Hepatic stellate cell (primary cell): ENCODE measurements around the gene HES2.
A peak's percentile ranks its signal among the peaks of the same experiment; 100 is the strongest.
"Not testable (repeated sequence)": the region's sequence is repeated elsewhere in the genome, so short reads cannot be mapped to it uniquely, and the experiment has no call there.

Source experiments
- DNase-seq: peaks from one replicate; pipeline ENCODE4 v3.0.0; 2011; ENCODE audit warnings: low spot score

Gene HES2

DNA sequence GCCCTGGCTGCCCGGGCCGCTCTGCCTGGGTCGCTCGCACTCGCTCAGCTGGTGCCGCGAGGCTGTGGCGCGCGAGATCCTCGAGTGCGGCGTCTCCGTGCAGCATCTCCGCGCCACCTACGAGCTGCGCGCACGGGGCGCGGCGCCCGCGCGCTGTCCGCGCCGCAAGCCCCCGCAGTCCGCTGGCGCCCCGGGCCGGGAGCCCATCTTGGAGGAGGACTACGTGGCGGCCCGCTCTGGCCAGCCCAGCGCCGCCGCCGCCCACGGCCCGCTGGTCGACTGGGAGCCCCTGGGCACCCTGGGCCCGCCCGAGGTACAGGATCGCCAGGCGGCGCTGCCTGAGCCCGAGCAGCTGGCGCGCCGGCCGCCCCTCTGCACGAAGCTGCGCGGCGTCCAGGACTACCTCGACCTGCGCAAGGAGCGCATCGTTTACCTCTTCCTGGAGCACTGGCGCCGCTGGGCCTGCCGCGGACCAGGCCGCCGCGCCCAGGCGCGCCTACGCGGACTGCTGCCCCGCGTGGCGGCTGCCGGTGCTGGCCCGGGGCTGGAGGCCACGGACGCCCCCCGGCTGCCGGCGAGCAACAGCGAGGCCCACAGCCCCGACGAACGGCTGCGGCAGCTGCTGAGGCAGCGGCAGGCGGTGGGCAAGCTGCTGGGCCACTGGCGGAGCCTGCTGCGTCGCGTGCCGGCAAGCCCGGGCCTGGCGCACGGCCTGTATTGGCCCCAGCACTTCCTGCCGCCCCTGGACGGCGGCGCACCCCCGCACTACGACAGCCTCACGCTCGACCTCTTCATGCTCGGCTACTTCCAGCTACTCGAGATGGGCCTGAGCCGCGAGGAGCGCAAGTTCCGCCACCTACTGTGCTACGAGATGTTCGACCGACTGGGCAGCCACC, 35.4 kb upstream of the HES2 start:
- DNase-seq: no peak

DNA sequence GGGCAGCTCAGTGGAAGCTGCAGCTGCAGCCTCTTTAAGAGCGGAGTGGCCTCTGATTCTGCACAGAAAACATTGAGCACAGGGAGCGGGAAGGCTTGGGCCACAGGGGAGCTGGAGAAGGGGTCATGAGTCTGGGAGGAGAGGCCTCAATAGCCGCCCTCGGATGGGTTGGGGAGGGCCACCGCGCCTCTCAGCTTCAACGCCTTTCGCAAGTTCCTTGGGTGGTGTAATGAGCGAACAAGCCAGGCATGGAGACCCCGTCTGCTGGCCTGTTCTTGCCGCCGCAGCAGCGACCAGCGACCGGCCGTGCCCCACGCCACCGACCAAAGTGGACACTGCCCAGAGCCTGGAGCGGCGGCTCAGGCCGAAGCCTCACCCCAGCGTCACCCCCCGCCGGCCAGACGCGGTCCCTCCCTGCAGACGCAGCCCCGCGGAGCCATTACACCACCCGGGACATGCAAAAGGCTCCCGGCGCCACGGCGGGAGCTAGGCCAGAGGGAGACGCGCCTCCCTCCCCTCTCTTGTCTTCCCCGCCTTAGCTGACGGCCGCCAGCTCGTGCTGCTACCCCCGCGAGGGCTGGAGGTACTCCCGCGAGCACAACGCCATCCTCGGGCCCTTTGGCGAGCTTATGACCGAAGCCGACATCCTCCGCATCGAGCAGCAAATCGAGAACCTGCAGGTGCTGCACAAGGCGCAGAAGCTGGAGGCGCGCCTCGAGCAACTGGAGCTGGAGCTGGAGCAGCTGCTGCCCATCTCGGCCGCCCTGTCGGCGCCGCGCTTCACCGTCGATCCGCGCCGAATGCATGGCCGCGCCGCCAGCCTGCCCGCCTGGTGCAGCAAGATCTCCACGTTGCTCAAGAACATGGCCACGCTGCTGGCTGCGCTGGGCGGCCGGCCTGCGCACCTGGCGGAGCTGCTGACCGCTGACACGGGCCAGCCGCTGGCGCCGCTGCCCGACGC, 34.5 kb upstream of the HES2 start:
- not testable (repeated sequence) for DNase-seq

DNA sequence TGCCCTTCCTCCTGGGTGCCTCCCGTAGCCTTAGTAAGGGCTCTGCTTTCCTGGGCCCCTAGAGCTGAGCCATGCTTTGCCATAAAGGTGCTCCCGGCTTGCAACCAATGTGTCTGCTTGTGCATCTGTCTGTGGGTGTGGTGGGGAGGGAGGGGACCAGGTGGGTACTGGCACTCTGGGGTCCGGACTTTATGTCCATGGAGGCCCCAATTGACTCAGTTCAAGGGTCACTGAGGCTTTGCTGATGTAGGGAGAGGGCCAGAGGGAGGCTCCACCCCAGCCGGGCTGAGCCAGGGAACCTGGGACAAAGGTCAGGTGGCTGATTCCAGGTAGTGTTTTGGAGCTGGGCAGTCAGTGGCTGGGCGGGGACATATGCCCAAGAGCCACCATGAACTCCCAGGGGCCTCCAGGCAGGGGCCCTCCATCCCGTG, 31.2 kb upstream of the HES2 start:
- no peak for DNase-seq

DNA sequence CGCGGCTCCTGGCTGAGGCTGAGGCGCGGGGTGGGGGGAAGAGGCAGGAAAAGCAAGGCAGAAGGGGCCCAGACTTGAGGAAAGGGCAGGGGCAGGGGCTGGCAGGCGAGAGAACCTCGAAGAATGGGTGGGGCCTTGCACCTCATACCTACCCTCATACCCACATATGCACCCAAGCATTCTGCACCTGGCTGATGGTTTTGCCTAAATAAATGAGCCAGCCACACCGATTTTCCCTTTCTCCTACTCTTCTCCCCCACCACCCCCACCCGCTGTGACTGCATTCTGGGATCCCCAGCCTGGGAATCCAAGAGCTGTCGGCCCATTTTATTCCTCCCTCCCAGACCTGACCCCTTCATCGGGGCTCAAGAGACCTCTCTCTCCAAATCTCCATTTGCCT, 30.8 kb upstream of the HES2 start:
- DNase-seq: not testable (repeated sequence)

DNA sequence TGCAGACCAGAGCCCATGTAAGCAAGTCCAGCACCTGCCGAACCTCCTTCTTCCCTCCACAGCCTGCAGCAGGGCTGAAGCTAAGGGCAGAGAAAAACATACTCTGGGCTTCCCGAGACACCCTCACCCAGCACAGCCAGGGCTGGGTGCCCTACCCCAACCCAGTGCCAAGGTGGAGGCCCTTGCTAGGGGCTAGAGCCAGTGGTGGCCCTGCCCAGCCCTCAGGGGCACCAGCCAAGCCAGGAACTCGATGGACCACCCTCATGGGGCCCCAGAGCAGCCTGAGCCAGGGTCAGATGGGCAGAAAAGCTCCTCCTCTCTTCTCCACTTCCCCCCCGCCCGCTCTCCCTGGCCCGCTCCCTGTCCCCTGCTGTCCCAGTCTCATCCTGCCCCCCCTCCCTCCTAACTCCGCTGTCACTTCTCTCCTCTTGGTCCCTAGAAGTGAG, 30.3 kb upstream of the HES2 start:
- no peak for DNase-seq

DNA sequence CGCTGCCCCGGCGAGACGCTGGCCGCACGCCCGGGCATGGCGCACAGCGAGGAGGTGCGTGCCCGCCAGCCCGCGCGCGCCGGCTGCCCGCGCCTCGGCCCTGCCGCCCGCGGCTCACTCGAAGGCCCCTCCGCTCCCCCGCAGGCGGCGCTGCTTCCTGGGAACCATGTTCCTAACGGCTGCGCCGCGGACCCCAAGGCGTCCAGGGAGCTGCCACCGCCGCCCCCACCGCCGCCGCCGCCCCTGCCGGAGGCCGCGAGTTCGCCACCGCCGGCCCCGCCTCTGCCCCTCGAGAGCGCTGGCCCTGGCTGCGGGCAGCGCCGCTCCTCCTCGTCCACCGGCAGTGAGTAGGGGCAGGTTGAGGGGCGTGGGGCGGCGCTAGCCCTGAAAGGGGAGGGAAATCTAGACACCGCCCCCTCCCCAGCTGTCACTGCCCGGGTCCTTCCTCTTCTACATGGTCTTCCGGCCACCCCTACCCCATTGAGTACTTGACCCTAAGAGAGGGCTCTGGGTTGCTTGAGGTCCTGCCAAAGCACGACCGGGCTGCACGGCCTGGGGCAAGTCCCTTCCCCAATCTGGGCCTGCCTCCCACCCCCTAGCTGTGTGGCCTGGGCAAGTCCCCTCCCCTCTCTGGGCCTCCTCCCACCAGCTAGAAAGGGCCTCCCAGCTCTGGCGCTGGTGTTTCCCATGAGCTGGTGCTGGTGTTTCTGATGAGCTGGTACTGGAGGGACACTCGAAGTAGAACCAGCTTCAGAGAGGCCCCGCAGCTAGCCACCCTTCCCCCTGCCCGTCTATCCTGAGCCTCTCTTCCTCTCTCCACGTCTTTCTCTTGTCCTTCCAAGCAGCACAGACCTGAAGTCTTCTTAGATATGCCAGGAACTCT, 29.3 kb upstream of the HES2 start:
- no peak for DNase-seq

DNA sequence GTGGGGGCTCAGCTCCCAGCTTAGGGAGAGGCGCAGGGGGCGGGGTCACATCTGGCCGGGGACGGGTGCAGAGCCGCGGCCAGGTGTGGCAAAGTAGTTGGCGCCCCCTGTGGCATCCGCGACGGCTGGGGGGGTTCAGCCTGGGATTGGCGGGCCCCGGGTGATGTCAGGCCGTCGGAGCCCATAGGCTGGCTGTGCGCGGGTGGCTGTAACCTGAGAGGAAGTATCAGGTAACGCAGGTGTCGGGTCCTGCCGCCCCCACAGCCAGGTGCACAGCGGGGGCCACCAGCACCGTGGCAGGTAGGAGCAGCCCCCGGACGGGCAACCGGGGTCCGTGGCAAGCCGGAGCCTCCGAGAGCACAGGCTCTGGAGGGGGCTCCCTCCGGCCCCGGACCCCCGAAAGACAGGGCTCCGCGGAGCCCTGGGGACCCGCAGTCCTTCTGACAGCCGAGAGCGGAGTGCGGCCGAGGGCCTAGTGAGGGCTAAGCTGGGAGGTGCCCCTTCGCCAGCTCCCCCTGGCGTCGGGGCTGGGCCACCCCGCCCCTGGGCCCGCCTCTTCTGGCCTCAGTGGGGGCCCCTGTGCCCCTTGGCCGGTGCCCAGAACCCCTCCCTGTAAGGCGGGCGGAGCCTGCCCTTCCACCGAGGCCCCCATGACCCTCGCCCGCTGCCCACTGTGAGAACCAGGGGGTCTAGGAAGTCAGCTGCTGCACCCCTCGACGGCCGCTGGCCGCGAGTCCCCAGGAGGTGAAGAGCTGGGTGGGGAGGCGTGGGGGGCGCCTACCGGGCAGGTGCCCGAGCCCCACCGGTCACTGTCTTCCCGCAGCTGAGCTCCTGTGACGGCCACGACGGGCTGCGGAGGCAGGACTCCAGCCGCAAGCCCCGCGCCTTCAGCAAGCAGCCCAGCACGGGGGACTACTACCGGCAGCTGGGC, 28.4 kb upstream of the HES2 start:
- DNase-seq: no peak

DNA sequence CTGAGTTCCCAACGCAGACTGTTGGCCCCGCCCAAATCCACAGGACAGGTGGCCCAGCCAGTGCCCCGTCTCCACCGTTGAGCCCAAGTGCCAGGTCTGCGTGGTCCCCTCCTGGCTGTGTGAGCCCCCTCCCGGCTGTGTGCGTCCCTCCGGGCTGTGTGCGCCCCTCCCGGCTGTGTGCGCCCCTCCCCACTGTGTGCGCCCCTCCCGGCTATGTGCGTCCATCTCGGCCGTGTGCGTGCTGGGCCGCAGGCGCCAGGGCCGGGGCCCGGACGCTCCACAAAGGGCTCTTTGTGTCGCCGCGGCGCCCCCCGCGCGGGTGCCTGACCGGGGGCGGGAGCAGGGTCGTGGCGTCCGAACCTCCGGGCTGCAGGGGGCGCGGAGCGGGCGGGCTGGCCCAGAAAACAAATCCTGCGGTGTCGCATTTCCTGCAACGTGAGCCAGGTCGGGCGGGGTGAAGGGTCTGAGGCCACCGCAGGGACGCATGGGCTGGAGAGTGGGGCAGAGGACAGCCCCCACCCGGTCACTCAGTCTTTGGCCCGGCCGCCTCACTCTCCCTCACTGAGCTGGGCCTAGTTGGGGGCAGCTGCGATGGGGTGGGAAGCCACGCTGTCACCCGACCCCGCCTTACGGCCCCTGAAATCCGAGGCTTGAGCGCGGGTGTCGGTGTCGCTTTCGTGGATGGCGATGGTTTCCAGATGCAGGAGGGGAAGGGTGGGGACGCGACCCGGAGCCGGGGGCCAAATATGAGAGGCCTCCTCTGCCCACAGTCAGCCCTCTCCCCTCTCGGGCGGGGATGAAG, 27.5 kb upstream of the HES2 start:
- no peak for DNase-seq

DNA sequence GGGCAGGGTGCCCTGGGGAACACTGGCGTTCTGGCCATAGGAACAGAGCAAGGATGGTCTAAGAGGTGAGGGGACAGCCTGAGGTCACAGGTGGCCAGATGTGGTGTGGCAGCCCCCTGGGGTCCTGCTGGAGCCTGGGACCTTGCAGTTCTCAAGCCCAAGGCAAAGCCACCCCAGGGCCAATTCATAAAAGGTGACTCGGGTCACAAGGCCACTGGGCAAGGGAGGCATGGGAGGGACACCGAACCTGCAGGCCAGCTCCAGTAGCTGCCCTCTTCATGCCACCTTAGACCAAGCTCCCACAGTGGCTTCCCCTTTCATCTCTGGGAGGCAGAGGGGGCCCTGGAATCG, 26.9 kb upstream of the HES2 start:
- no peak for DNase-seq

DNA sequence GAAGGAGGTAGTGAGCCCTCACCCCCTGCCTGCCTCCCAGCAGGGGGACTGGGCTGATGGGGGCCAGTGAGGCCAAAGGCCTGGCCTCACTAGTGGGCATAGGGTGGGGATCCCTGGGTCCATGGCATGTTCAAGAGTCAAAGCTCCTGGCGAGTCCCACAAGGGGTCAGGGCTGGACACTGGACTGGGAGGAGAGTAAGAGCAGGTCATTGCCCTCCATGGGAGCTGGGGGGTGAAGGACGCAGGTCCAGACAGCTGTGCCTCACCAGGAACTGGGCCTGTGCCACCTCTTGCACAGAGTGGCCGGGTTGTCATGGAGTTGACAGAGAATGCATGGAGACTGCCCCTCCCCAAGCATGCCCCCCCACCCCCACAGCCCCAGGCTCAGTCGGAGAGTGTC, 26.2 kb upstream of the HES2 start:
- not testable (repeated sequence) for DNase-seq

DNA sequence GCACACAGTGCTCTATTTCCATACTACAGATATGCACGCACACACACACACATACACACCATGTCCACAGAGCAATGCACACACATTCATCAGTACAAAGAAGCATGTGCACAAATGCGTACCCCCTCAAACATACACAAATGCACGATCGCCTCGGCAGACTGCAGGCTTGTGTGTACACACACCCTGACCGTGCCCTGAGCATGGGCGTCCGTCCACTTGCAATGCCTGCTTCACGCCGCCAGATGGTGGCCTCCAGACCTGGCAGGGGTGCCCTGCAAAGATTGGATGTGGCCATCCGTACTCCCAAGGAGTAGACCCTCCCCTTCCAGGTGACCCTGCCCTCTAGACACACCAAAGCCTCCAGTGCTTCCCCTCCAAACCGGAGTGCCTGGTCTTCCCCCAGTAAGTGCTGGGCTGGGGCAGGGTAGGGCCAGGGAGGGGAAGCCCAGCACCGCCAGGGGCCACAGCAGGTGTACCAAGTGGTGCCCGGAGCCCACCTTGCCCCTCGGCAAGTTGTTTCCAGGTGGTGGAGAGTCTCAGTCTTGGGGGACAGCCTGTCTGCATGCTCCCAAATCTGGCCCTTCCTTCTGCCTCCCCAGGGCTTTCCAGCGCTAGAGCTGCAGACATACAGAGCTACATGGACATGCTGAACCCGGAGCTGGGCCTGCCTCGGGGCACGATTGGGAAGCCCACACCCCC, 25.5 kb upstream of the HES2 start:
- no peak for DNase-seq

DNA sequence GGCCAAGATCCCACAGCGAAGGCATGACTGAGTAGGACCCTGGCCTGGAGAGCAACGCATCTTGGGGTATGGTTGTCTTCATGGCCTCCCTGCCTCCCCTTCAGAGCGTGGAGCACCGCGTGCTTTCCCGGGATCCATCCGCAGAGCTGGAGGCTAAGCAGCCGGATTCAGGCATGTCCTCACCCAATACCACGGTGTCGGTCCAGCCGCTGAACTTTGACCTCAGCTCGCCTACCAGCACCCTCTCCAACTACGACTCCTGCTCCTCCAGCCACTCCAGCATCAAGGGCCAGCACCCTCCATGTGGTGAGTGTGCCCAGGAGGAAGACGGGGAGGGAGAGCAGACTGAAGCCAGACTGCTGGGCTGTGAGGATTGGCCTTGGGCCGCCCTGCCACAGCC, 24.7 kb upstream of the HES2 start:
- DNase-seq: no peak

DNA sequence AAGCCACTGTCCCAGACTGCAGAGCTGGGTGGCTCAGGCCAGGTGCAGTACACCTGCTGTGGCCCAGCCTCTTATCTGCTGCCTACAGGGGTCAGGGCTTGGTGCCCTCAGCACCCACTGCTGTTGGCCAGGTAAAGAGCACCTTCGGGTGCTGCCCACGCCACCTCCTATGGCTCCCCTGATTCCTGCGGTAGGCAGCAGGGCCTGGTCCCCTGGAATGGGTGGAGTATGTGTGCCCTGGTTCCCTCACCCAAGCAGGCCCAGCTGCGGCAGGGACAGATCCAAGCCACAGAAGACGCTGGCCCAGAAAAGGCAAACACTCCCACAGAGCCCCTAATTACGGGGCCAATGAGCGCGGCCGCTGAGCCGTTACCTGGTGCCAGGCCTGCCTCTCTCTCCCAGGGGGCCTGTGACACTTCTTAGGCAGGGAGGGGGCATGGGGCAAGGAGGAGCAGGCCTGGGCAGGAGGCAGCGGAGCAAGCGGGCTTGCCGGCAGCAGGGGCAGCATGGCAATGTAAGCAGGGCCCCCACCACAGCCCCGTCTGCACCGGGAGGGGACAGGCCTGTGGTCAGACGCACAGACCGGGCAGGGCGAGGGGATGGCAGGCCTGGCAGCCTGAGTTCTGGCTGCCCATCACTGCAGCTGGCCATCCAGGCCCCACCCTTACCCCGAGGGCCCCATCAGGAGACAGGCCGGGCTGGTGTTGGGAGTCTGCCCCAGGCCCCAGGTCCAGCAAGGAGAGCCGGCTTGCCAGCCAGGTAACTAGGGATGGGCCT, 23.8 kb upstream of the HES2 start:
- DNase-seq: no peak

DNA sequence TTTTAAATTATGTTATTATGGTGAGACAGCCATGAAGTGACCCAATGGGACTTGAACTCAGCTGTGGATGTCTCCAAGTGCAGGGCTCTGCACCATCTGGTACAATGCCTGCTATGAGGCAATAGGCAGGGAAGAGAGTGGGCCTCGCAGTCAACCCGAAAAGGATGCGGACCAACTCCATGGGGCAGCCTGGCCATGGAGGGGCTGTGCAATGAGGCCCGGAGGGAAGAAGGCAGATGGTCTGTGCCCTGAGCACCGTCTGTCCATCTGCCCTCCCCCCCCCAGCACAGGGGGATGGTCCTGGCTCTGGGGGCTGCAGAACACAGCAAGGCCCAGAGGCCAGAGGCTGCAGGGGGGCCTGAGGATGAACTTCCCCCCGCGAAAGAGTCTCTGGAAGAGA, 21.9 kb upstream of the HES2 start:
- no peak for DNase-seq

DNA sequence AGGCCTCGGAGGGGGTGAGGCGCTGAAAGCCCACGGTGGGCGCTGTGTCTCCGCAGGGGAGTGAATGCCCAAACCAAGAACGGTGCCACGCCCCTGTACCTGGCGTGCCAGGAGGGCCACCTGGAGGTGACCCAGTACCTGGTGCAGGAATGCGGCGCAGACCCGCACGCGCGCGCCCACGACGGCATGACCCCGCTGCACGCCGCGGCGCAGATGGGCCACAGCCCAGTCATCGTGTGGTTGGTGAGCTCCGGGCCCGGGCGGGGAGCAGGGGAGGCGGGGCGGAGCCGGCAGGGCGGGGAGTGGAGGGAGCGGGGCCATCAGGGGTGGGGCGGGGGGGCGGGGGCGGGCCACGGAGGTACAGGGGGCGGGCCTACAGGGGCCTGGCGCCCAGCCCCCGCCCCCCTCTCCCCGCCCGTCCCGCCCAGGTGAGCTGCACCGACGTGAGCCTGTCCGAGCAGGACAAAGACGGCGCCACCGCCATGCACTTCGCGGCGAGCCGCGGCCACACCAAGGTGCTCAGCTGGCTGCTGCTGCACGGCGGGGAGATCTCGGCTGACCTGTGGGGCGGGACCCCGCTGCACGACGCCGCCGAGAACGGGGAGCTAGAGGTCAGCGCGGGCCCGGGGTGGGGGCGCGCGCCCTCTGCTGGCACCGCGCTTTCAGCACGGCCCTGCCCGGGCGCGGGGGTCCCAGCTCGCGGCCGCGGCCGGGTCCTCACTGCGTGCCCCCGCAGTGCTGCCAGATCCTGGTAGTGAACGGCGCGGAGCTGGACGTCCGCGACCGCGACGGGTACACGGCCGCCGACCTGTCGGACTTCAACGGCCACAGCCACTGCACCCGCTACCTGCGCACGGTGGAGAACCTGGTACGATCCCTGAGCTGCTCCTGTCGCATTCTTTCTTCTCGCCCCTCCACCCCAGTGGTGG, 20.7 kb upstream of the HES2 start:
- peak; percentile 60 for DNase-seq

DNA sequence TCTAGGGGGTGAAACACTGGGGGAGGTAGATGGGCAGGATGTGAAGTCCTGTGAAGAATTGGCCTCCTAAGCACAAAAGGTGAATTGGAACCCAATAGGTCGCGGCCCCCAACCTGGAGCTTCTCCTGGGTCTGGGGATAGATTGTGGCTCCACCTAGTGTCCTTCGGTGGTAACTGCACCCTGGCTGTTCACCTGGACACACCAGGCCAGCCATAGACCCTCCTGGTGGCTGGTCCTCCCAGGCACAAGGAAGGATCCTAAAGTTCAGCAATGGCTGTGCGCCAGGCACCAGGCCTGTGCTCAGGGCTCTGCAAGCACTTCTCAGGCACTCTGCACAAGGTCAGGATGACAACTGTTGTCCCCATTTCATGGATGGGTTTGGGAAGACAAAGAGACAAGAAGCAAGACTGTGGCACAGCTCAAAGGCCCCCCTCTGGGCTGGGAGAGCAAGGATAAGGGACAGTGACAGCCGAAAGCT, 18.4 kb upstream of the HES2 start:
- DNase-seq: peak; percentile 80

DNA sequence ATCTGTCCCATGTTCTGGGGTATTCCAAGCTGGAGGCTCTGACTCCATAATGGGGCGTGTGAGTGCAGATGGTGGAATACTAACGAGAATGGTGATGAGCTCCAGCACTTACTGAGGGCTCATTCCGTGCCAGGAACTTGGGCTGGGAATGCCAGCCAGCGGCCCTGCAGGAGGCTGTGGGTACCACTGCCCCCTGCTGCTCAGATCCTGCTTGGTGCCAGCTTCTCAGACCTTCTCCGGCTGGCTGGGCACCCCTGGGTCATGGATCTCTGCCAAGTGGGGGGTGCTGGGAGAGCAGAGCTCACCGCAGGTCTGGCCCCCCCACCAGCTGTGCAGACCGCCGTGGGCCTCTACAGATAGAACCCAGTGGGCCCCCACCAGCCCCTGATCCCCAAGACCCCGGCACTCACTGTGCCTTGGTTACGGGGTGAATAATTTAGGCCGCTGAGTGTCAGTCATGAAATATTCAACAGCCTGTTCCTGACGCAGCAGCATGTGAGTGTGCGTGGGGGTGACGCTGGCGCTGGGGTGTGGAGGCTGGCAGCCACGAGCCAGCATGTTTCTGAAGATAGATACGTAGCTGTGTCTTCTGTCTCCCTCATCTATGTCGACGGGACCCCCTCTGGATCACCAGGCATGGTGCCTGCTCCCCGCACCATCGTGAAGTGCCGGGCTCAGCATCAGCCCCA, 17.4 kb upstream of the HES2 start:
- DNase-seq: not testable (repeated sequence)
